Measurements from ENCODE around the gene MSI2. TPM values are rescaled to one million over a fixed set of nuclear protein-coding genes. Genes with fewer than 3 reads are reported as not detected.
A peak's percentile ranks its signal among the peaks of the same experiment; 100 is the strongest.

Gene MSI2
- total RNA-seq, 1 donor: 12.6 TPM

GRCh38 chr17:57523926-57524632 lies 267.8 kb downstream of the MSI2 start:
- no peak overlapping the region for H3K4me3 ChIP-seq (ENCODE audit: low read depth, low read length)
- no peak for TF ChIP-seq CTCF (IDR thresholded peaks at IDR 0.05; ENCODE audit: insufficient read depth, low read length)
- peak; percentile 42 for DNase-seq (ENCODE audit: low read depth)

GRCh38 chr17:57524839-57525568 lies 268.7 kb downstream of the MSI2 start:
- no peak overlapping the region for H3K4me3 ChIP-seq (ENCODE audit: low read depth, low read length)
- DNase-seq (ENCODE audit: low read depth): no peak
- no peak for TF ChIP-seq CTCF (IDR thresholded peaks at IDR 0.05; ENCODE audit: insufficient read depth, low read length)

GRCh38 chr17:57527221-57528057 lies 271.1 kb downstream of the MSI2 start:
- DNase-seq (ENCODE audit: low read depth): no peak
- H3K4me3 ChIP-seq (ENCODE audit: low read depth, low read length): no peak overlapping the region
- TF ChIP-seq CTCF (IDR thresholded peaks at IDR 0.05; ENCODE audit: insufficient read depth, low read length): no peak

- no peak for TF ChIP-seq CTCF (IDR thresholded peaks at IDR 0.05; ENCODE audit: insufficient read depth, low read length)
- no peak overlapping the region for H3K4me3 ChIP-seq (ENCODE audit: low read depth, low read length)
- no peak for DNase-seq (ENCODE audit: low read depth)
Measured at GRCh38 chr17:57528058-57528451, 271.7 kb downstream of the MSI2 start.

GRCh38 chr17:57530026-57530425 lies 273.7 kb downstream of the MSI2 start:
- no peak overlapping the region for H3K4me3 ChIP-seq (ENCODE audit: low read depth, low read length)
- no peak for TF ChIP-seq CTCF (IDR thresholded peaks at IDR 0.05; ENCODE audit: insufficient read depth, low read length)
- no peak for DNase-seq (ENCODE audit: low read depth)

GRCh38 chr17:57530508-57530907 lies 274.2 kb downstream of the MSI2 start:
- no peak for DNase-seq (ENCODE audit: low read depth)
- H3K4me3 ChIP-seq (ENCODE audit: low read depth, low read length): no peak overlapping the region
- TF ChIP-seq CTCF (IDR thresholded peaks at IDR 0.05; ENCODE audit: insufficient read depth, low read length): no peak

Data from fibroblast of the aortic adventitia (primary cell).